Testis (tissue), 2 donors: Measurements from ENCODE around the gene ANK2.

Experiments used
- POLR2A ChIP-seq: fragments of 450-650 bp; IDR thresholded peaks from one replicate; pipeline ENCODE4 v1.6.1; 2017; ENCODE audit warnings: antibody characterized with exemption, mild to moderate bottlenecking, moderate library complexity
- TF ChIP-seq, protein P1 (sequence below), 3 experiments: fragments of 450-650 bp in 2 of 3; fragments of 200-600 bp in 1 of 3; sonication (generic) in 1 of 3; IDR thresholded peaks; one replicate each; pipeline ENCODE4 v1.5.1; 2016 to 2019; ENCODE audit warnings: antibody characterized with exemption in 3 of 3, mild to moderate bottlenecking in 2 of 3, moderate library complexity in 1 of 3

DNA sequence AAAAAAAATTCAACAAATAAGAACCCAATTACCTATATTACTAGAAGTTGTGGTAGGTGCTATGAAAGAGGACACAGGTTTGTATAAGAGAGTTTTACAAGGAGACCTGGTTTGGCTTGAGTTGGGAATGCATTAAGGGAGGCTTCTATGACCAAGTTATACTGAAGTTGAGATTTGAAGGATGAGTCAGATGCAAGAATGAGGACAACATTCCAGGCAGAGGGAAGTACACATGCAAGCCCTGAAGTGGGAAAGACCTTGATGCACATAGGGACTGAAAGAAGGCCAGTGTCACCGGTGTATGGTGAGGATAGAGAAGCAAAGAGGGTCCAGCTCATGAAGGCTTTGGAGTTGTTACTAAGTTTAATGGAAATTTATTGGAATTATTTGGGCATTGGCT lies 52.2 kb downstream of the ANK2 start:
- TF ChIP-seq, protein P1, sequence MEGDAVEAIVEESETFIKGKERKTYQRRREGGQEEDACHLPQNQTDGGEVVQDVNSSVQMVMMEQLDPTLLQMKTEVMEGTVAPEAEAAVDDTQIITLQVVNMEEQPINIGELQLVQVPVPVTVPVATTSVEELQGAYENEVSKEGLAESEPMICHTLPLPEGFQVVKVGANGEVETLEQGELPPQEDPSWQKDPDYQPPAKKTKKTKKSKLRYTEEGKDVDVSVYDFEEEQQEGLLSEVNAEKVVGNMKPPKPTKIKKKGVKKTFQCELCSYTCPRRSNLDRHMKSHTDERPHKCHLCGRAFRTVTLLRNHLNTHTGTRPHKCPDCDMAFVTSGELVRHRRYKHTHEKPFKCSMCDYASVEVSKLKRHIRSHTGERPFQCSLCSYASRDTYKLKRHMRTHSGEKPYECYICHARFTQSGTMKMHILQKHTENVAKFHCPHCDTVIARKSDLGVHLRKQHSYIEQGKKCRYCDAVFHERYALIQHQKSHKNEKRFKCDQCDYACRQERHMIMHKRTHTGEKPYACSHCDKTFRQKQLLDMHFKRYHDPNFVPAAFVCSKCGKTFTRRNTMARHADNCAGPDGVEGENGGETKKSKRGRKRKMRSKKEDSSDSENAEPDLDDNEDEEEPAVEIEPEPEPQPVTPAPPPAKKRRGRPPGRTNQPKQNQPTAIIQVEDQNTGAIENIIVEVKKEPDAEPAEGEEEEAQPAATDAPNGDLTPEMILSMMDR (IDR thresholded peaks at IDR 0.05), result no peak
- no peak for TF ChIP-seq POLR2A
